ENCODE results near the gene PELI3. TPM values are rescaled to one million over a fixed set of nuclear protein-coding genes. Genes with fewer than 3 reads are reported as not detected.
"Not testable (repeated sequence)": the region's sequence is repeated elsewhere in the genome, so short reads cannot be mapped to it uniquely, and the experiment has no call there.

PELI3 gene
- polyA plus RNA-seq, 3 donors from 2014 or later, result 1.6 to 3.2 (median 1.7) TPM

DNA sequence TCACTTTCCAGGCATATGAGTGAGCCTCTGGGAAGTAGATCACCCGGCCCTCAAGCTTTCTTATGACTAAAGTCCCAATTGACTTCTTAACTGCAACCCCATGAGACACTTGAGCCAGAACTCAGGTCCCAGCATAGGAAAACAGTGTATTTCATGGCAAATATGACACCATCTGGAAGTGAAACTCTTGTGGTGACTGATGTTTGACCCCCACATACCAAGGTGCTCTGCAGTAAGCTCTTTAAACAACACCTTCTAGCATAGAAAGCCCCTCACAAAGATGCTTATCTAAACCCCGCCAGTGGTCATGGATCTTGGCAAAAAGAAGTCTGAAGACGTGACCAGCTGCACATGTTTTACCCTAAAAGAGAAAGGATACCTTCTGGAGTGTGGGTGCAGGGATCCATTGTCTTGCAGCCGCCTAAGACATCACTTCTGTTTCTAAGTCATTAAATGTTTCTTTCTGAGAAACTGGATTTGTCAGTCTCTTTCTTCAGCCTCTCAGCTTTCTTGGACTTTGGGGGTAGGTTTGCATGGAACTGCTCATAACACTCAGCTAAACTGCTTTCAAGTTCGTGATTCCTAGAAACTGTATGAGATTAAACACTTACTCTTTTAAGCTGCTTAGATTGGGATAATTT, 7.4 kb upstream of the PELI3 start:
- H3K4me3 Mint-ChIP-seq, result no peak overlapping the region
- no peaks in the 10 kb centered on the region for H3K9me3 Mint-ChIP-seq
- H3K27me3 Mint-ChIP-seq (ENCODE audit: low read depth in 3 of 3), result peaks cover 0 to 9% (median 5%) of the 10 kb centered on the region in 3 donors
- H3K27ac Mint-ChIP-seq, result no peak overlapping the region
- no peak for DNase-seq
- H3K36me3 Mint-ChIP-seq, result no peaks in the 10 kb centered on the region
- peaks cover 7 to 10% of the 10 kb centered on the region in 2 donors for H3K4me1 Mint-ChIP-seq

DNA sequence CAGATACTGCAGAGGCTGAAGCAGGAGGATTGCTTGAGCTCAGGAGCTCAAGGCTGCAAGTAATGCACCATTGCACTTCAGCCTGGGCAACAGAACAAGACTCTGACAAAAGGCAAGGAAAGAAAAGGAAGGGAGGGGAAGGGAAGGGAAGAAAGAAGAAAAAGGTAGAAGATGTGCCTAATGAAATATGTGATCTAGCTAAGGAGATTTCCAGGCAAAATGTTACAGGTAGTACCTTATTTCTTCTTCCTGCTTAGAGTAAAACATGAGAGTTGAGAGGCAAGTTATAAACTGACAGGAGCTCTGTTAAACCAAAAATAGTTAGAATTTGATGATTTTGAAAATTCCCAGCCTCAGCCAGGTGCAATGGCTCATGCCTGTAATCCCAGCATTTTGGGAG, 4.7 kb upstream of the PELI3 start:
- Mint-ChIP-seq H3K27ac (no peak overlapping the region), H3K27me3 (ENCODE audit: low read depth in 3 of 3) (peaks cover 2 to 11% (median 6%) of the 10 kb centered on the region in 3 donors), H3K36me3 (no peaks in the 10 kb centered on the region), H3K4me3 (no peak overlapping the region), H3K9me3 (no peaks in the 10 kb centered on the region), H3K4me1 (peaks cover 9 to 10% of the 10 kb centered on the region in 2 donors)
- DNase-seq, result no peak

DNA sequence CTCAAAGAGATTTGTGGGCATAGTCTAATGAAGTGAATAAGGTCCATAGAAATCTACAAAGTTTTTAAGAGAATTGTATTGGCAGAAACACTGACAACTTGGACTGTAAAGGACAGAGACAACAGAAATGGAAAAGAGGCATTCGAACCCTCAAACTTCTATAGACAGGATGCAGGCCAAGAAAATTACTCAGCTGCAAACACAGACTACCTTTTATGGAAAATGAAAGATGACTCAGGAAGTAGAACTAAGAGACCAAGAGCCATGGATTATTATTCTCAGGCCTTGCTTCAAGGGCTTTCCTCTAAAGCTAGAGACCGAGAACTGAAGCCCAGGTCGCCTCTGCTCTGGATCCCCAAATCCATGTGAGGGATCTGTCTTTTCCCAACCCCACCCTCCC, 3.8 kb upstream of the PELI3 start:
- Mint-ChIP-seq H3K27me3 (ENCODE audit: low read depth in 3 of 3) (peaks cover 2 to 11% (median 9%) of the 10 kb centered on the region in 3 donors), H3K4me1 (peaks cover 14 to 15% of the 10 kb centered on the region in 2 donors), H3K36me3 (no peaks in the 10 kb centered on the region)

DNA sequence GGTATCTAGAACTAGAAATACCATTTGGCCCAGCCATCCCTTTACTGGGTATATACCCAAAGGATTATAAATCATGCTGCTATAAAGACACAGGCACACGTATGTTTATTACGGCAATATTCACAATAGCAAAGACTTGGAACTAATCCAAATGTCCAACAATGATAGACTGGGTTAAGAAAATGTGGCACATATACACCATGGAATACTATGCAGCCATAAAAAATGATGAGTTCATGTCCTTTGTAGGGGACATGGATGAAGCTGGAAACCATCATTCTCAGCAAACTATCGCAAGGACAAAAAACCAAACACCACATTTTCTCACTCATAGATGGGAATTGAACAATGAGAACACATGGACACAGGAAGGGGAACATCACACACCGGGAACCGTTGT, 2.6 kb upstream of the PELI3 start:
- not testable (repeated sequence) for DNase-seq, H3K9me3 Mint-ChIP-seq, H3K27ac Mint-ChIP-seq, H3K4me3 Mint-ChIP-seq, H3K36me3 Mint-ChIP-seq
- Mint-ChIP-seq H3K4me1 (peaks cover 19 to 23% of the 10 kb centered on the region in 2 donors), H3K27me3 (ENCODE audit: low read depth in 3 of 3) (peaks cover 2 to 11% (median 9%) of the 10 kb centered on the region in 3 donors)

More for the DNA sequence above, 3.8 kb upstream of the PELI3 start:
- Mint-ChIP-seq H3K4me3 (no peak overlapping the region), H3K9me3 (no peaks in the 10 kb centered on the region), H3K27ac (no peak overlapping the region)
- DNase-seq, result no peak

DNA sequence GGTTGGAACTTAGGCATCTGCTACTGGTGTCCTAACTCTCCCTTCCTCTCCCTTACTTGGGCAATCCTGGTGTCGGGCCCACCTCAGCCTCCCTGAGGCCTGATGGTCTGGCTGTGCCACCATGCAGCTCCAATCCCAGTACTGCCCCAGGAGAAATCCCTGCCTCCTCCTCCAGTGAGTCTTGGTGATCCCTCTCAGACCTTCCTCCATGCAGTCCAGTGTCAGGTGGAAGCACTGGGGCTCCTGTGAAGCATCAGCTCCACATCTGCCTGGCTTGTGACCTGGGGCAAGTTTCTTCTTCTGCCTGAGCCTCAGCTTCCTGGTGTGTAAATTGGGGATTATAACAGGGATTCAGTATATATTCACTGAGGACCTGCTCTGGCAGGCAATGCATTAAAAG, 1.8 kb upstream of the PELI3 start:
- H3K36me3 Mint-ChIP-seq, result no peaks in the 10 kb centered on the region
- no peak for DNase-seq
- H3K27me3 Mint-ChIP-seq (ENCODE audit: low read depth in 3 of 3), result peaks cover 2 to 7% (median 5%) of the 10 kb centered on the region in 3 donors
- H3K4me1 Mint-ChIP-seq, result peaks cover 19 to 23% of the 10 kb centered on the region in 2 donors
- H3K9me3 Mint-ChIP-seq, result no peaks in the 10 kb centered on the region
- peak overlapping the region in 3 of 6 donors; percentile 60 to 91 (median 83) for H3K27ac Mint-ChIP-seq
- no peak overlapping the region for H3K4me3 Mint-ChIP-seq

DNA sequence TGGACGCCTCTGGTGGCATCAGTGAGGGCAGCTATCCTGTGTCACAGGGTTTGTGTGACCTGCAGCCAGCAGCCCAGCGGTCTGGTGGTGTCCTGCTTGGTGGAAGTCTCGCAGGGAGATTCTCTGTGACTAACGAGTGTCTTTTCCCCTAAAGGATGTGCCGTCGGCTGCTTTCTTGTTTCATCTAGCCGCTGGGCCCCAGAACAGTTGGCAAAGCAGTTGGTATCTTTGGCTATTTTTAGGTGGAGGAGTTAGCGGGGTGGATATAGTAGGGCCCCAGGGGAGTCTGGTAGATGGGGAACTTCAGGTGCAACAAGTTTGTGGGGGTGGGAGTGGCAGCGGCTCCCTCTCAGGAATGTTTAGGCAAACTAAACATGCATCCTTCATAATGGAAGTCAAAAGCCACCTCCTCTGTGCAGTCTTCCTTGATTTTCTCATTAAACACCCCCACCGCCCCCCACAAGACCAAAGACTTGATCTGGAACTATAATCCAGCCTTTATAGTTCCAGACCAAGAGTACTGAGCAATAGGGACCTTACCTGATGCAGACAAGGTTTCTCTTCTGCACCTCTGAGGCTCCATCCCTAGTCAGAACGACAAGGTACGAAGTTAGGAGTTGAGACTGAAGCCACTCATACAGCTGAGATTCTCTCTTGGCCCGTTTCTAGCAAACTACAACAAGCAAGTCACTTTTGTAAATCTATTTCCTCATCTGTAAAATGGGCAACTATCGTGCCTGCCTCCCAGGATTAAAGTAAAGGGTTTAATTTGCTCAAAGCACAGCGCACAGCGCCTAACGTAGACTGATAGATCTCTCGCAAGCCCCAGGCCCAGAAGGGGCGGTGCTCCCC, 1.1 kb upstream of the PELI3 start:
- H3K36me3 Mint-ChIP-seq, result no peaks in the 10 kb centered on the region
- no peaks in the 10 kb centered on the region for H3K9me3 Mint-ChIP-seq
- peak overlapping the region; percentile 80 to 91 (median 89) for H3K27ac Mint-ChIP-seq
- DNase-seq, result no peak
- H3K27me3 Mint-ChIP-seq (ENCODE audit: low read depth in 3 of 3), result peaks cover 2 to 7% (median 5%) of the 10 kb centered on the region in 3 donors
- peaks cover 19 to 23% of the 10 kb centered on the region in 2 donors for H3K4me1 Mint-ChIP-seq
- H3K4me3 Mint-ChIP-seq, result peak overlapping the region; percentile 87 to 91 (median 88)

DNA sequence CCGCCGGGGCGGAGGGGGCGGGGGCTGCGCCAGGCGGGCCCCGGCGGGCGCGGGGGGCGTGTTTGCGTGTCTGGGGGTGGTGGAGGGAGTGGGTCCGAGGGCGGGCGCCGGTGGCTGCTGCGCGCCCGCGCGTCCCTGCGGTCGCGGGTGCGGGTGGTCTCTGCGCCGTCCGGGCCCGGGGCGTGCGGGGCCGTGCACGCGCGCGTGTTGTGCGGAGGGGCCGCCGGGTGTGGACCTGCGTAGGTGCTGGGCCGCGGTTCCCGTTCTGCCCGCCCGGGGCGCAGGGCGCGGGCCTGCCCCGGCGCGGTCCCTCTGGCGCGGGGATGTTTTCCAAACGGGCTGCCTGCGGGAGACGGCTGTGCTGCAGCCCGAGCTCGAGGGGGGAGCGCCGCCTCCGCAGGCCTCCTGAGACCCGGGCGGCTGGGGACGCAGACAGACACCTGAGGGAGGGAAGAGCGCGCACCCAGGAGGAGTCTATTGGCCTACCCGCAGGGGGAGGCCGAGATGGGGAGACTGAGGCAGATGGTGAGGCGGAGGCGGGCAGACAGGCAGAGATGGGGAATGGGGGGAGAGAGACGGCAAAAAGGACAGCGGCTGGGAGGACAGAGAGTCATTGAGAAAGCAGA, 442 bp downstream of the PELI3 start:
- H3K27ac Mint-ChIP-seq, result peak overlapping the region in 5 of 6 donors; percentile 76 to 92 (median 84)
- H3K9me3 Mint-ChIP-seq, result no peaks in the 10 kb centered on the region
- H3K4me3 Mint-ChIP-seq, result peak overlapping the region; percentile 83 to 92 (median 87)
- DNase-seq, result no peak
- H3K4me1 Mint-ChIP-seq, result peaks cover 19 to 23% of the 10 kb centered on the region in 2 donors
- H3K36me3 Mint-ChIP-seq, result no peaks in the 10 kb centered on the region
- H3K27me3 Mint-ChIP-seq (ENCODE audit: low read depth in 3 of 3), result peaks cover 2 to 7% (median 5%) of the 10 kb centered on the region in 3 donors

DNA sequence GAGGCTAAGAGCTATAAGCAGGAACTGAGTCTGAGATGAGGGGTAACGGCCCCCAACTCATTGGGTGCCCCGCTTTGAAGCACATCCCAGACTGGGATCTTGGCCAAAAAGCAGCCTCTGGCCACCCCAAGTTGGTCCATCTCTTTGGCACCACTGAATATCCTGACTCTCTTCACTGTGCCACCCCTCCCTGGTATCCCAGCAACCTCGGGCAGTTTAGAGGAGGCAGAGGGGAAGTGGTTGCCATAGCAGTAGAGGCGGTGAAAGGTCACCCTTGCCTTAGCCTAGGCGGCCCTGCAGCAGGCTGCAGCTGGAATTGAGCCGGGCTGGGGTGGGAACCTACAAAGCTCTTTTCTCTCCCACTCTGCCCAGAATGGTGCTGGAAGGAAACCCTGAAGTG, 1.1 kb downstream of the PELI3 start:
- no peaks in the 10 kb centered on the region for H3K9me3 Mint-ChIP-seq
- H3K4me1 Mint-ChIP-seq, result peaks cover 19 to 23% of the 10 kb centered on the region in 2 donors
- DNase-seq, result no peak
- H3K27ac Mint-ChIP-seq, result peak overlapping the region in 2 of 6 donors; percentile 76 to 78
- H3K36me3 Mint-ChIP-seq, result no peaks in the 10 kb centered on the region
- peak overlapping the region; percentile 83 to 92 (median 87) for H3K4me3 Mint-ChIP-seq
- H3K27me3 Mint-ChIP-seq (ENCODE audit: low read depth in 3 of 3), result peaks cover 2 to 7% (median 5%) of the 10 kb centered on the region in 3 donors

DNA sequence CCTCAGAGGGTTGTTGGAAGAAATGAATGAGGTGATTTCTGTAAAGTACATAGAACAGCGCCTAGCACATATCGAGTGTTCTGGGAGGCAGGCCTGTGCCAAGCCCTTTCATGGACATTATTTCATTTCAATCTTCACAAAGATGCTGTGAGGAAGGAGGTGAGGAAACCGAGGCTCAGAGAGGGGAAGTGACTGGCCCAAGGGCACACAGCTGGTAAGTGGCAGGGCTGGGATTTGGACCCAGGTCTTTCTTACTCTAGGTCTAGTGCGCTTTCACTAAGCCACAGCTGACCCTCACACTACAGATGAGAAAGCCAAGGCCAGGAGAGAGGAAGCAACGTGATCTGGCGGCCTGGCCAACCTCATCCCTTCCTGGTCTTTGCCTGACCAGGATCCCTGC, 2.0 kb downstream of the PELI3 start:
- no peaks in the 10 kb centered on the region for H3K9me3 Mint-ChIP-seq
- H3K4me1 Mint-ChIP-seq, result peaks cover 19 to 23% of the 10 kb centered on the region in 2 donors
- H3K27me3 Mint-ChIP-seq (ENCODE audit: low read depth in 3 of 3), result peaks cover 2 to 7% (median 5%) of the 10 kb centered on the region in 3 donors
- H3K36me3 Mint-ChIP-seq, result no peaks in the 10 kb centered on the region
- no peak overlapping the region for H3K27ac Mint-ChIP-seq
- peak overlapping the region; percentile 44 to 92 (median 68) for H3K4me3 Mint-ChIP-seq
- no peak for DNase-seq

DNA sequence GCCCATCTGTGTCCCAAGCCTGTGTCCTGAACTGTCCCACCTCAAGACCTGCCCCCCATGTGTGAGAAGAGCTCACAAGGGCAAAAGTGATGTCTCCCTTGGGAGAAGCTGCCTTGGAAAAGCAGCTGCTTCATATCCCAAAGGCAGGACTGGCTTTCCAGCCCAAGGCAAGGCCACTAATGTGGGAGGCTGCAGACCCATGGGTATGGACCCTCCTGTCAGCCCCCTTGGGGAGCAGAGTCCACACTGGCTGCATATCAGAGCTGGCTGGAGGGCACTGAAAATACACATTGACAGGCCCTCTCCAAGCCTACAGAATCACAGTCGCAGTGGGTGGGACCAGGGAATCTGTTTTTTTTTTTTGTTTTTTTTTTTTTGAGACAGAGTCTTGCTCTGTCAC, 2.7 kb downstream of the PELI3 start:
- Mint-ChIP-seq H3K4me1 (peaks cover 19 to 23% of the 10 kb centered on the region in 2 donors), H3K9me3 (no peaks in the 10 kb centered on the region), H3K36me3 (no peaks in the 10 kb centered on the region), H3K4me3 (no peak overlapping the region), H3K27me3 (ENCODE audit: low read depth in 3 of 3) (peaks cover 2 to 7% (median 2%) of the 10 kb centered on the region in 3 donors), H3K27ac (no peak overlapping the region)
- DNase-seq, result no peak

DNA sequence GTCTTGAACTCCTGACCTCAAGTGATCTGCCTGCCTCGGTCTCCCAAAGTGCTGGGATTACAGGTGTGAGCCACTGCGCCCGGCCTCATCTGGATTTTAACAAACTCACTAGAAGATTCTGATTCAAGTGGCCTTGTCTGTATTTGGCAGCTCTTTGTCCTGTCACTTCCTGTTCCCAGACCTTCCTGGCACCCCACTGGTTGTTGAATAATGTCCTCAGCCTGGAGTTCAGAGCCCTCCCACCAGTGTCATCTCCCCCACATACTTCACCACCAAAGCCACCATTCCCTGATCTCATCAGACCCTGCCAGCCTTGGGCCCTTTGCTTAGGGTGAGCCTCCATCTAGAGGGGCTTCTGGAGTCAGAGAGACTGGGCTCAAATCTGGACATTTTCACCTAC, 3.3 kb downstream of the PELI3 start:
- Mint-ChIP-seq H3K4me3 (peak overlapping the region in 2 of 5 donors; percentile 16 to 48), H3K9me3 (no peaks in the 10 kb centered on the region)

DNA sequence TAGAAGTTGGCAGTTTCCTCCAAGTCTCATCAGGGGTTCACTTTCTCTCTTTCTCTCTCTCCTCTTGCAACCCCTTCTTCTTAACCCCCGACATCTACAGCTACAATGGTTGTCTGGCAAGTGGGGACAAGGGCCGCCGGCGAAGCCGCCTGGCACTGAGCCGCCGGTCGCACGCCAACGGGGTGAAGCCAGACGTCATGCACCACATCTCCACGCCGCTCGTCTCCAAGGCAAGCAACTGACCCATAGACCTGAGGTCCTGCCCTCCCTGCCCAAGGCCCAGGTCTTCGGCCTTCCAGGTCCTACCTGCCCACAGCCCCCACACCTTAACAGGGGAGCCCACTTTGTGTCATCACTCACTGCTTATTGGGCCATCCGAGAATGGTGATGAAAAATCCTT, 4.4 kb downstream of the PELI3 start:
- no peak overlapping the region for H3K4me3 Mint-ChIP-seq
- H3K9me3 Mint-ChIP-seq, result no peaks in the 10 kb centered on the region
- H3K36me3 Mint-ChIP-seq, result no peaks in the 10 kb centered on the region
- H3K27ac Mint-ChIP-seq, result peak overlapping the region in 1 of 6 donors; percentile 40
- peaks cover 2 to 7% (median 2%) of the 10 kb centered on the region in 3 donors for H3K27me3 Mint-ChIP-seq (ENCODE audit: low read depth in 3 of 3)
- H3K4me1 Mint-ChIP-seq, result peaks cover 14 to 17% of the 10 kb centered on the region in 2 donors
- DNase-seq, result no peak

More for the DNA sequence above, 3.3 kb downstream of the PELI3 start:
- H3K4me1 Mint-ChIP-seq, result peaks cover 19 to 23% of the 10 kb centered on the region in 2 donors
- peaks cover 2 to 7% (median 2%) of the 10 kb centered on the region in 3 donors for H3K27me3 Mint-ChIP-seq (ENCODE audit: low read depth in 3 of 3)
- DNase-seq, result no peak
- no peaks in the 10 kb centered on the region for H3K36me3 Mint-ChIP-seq
- no peak overlapping the region for H3K27ac Mint-ChIP-seq

DNA sequence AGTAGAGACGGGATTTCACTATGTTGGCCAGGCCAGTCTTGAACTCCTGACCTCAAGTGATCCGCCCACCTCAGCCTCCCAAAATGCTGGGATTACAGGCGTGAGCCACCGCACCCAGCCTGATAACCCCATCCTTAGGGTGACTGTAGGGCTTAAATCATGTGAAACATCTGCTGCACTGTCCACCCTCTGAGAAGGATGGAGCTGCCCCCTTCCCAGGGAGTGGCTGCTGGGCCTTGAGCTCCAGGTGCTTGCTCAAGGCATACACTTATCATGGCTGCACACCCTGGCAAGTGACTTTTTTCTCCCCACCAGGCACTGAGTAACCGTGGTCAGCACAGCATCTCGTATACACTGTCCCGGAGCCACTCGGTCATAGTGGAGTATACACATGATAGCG, 5.3 kb downstream of the PELI3 start:
- Mint-ChIP-seq H3K36me3 (no peaks in the 10 kb centered on the region), H3K9me3 (no peaks in the 10 kb centered on the region), H3K27ac (no peak overlapping the region), H3K4me3 (no peak overlapping the region), H3K4me1 (peaks cover 10 to 13% of the 10 kb centered on the region in 2 donors), H3K27me3 (ENCODE audit: low read depth in 3 of 3) (peaks cover 0 to 2% (median 0%) of the 10 kb centered on the region in 3 donors)
- no peak for DNase-seq

DNA sequence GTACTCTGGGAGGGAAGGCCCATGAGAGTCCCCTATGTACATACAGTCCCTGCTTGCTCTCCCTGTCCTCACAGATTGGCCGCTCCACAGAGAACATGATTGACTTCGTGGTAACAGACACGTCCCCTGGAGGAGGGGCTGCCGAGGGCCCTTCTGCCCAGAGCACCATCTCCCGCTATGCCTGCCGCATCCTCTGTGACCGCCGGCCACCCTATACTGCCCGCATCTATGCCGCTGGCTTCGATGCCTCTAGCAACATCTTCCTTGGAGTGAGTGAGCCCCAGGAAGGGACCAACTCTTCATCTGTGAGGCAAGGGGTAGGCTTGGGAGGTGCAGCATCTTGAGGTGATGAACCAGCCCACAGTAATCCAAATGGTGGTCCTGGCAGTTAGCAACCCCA, 6.5 kb downstream of the PELI3 start:
- no peak overlapping the region for H3K4me3 Mint-ChIP-seq
- no peaks in the 10 kb centered on the region for H3K9me3 Mint-ChIP-seq

More for the DNA sequence above, 6.5 kb downstream of the PELI3 start:
- H3K27ac Mint-ChIP-seq, result no peak overlapping the region
- no peaks in the 10 kb centered on the region for H3K27me3 Mint-ChIP-seq (ENCODE audit: low read depth in 3 of 3)
- DNase-seq, result no peak
- H3K36me3 Mint-ChIP-seq, result no peaks in the 10 kb centered on the region
- H3K4me1 Mint-ChIP-seq, result peaks cover 4 to 5% of the 10 kb centered on the region in 2 donors
